Measurements from ENCODE around the gene EREG.

DNA sequence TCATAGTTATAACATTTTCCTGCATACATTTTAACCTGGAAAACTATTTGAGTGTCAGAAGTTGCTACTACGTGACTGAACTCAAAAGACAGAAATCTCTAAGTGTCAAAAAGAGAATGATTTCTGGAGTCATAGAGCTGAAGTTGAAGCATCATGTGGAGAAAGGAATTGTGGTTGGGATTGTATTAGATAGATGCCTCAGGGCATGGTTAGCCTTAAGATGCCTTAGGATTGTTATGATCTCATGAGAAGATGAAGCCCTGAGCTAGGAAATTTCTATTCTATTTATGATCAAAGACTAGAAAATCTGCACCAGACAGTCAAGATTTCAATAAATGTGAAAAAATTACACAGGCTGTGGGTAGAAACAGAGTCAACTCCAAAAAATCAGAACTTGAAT, 36.4 kb upstream of the EREG start:
- TF ChIP-seq CTCF (IDR thresholded peaks at IDR 0.05 in 8 of 11, conservative IDR thresholded peaks at IDR 0.05 in 3 of 11): no peak
- no peak for TF ChIP-seq POLR2A (IDR thresholded peaks at IDR 0.05)

Measured in spleen (tissue), 7 donors.